D341Med (cell line): ENCODE measurements around the gene TEAD1.

Experiments used
- DNase-seq: peaks from one replicate; pipeline ENCODE4 v3.0.0; 2012; ENCODE audit warnings: low spot score

TEAD1 gene

DNA sequence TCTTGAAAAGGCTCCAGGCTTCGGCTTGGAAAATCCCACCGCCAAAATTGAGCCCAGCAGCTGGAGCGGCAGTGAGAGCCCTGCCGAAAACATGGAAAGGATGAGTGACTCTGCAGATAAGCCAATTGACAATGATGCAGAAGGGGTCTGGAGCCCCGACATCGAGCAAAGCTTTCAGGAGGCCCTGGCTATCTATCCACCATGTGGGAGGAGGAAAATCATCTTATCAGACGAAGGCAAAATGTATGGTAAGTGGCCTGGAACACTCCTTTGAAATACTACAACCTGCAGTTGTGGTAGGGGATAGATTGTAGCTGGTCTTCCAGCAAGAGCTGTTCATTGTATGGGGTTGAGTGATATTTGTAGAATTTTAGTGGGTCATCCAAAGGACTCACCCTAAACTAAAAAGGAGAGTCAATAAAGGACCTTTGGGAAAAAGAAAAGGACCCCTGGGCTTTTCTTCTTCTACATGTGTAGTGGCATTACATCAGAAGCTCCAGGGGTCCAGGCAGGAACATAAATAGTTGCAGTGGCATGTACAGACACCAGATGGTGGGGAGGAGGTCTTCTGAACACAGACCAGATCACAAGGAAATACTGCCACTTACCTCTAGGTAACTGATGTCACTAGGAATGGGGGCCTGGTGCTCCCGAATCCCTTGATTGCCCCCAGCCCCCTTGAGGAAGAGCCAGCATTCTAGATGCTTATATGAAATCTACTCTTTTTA lies 90.1 kb downstream of the TEAD1 start:
- DNase-seq, result no peak

DNA sequence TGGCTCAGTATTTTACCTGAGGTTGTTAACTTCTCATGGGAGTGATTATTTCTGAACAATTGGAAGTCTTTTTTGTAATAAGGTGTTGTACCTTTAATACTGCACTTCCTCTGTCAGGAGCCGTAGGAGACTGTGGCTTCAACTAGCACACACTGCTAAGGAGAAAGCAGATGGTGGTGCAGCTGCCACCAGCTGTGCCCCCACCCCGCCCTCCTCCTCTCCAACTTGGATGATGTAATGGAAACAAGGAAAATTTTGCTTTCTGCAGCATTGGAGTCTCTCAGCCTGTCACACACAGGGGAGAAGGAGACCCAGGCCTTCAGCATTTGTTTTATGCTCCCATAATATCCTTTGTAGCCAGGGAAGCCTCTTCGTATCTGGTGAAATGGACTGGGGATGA lies 91.2 kb downstream of the TEAD1 start:
- peak; percentile 80 for DNase-seq

DNA sequence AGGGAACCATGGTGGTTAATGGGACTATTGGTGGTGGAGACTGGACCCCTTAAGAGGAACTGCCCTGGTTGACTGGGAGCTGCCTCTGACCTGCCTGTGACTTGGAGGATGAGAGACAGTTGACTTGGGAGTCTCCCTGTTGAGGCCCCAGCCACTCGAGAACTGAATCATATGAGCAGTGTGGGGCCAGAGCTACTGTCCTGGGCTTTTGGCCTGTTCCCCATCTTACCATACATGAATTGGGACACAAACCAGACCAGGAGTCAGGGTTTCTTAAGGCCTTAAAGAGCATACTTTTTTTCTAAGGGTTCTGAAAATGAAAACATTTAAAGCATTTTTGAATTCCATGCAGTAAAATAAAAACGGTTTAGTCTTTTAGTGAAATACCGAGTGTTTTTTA lies 92.8 kb downstream of the TEAD1 start:
- no peak for DNase-seq

DNA sequence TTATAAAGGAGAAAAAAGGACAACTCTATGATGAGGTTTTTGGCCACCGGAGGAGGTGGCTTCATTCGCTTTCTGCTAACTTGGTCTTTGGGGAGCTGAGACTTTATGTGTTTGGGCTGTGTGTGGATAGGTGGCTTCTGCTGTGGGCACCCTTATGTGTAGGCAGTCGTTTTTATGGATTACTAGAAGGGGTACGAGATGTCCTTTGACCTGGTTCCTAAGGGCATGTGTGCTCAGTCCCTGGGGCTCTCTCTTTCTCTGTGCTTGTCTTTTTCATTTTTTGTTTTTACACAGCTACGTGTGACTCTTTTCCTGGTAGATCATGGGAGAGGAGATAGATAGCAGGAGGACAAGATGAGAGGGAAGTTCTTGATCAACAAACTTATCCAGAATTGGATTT lies 93.4 kb downstream of the TEAD1 start:
- DNase-seq, result no peak

DNA sequence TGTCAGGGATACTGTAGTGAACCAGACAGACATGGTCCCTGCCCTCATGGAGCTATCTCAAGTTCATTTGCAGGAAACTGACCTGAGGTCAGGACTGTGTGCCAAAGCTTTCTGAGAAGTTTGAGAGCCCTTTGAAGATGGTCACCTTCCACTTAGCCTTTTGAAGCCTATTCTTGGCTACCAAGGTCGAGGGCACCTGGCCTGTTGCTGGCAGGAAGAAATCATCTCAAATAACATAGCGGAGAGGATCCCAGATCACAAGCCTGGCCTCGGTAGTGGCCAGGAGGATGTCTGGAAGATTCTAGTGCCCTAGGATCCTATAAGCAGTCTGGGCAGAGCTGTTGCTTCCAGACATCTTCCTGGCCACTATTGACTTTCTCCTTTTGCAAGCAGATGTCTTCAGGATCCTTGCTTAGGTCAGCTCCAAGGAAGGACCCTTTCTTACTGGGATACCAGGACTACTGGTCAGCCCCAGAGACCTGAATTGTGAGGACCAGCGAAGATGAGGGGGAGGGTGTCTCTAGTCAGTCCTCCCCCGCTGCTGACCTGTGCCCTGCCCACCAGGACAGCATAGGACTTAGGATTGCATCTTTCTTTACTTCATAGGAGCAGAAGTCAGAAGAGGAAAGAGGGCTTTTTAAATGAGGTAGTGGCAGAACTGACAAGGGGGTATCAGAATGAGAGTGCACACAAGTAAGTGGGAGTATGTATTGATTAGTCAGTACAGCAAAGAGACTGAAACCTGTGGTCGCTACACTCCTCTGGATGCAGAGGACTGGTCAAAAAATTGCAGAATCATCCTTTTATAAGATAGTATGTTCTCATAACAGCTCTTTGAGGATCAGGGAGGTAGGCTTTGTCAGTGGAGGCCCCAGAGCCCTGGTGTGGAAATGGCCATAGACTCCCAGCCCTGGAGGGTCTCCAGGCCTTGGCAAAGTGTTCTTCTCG lies 94.8 kb downstream of the TEAD1 start:
- DNase-seq, result no peak

DNA sequence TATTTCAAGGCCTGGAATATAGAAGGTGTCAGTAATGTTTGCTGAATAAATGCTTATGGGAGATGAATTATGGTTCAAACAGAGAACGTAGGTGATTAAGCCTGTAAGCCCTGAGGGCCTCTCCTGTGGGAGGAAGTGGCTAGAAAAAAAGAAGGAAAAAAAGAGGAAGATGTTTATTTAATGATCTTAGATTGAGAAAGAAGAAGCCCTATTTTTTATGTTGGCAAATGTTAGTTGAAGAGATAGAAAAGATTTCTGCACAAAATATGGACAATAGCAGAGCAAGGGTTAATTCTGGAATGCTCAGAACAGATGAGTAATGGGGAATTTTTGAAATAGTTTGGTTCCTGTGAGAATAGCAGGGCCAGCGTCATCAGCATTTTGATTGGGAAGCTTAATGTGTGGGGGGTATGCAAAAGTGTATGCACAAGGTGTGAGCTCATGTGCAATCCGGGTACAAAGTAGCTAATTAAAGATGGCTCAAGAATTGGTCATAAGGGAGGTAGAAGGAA lies 95.7 kb downstream of the TEAD1 start:
- DNase-seq, result no peak

DNA sequence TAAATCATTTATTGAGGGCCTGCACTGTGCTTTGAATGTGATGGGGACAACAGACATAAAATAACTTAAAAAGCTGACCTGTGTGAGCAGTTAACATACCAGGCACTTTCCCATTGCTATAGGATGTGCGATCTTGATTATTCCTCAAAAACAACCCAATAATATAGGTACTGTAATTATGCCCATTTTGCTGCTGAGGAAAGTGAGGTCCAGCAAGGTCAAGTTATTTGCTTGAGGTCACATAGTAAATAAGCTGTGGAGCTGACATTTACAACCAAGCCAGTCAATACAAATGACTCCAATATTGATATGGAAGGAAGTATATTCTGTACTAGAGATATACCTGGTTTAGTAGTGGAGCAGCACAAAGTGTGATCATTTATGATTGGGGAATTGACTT lies 96.2 kb downstream of the TEAD1 start:
- no peak for DNase-seq

DNA sequence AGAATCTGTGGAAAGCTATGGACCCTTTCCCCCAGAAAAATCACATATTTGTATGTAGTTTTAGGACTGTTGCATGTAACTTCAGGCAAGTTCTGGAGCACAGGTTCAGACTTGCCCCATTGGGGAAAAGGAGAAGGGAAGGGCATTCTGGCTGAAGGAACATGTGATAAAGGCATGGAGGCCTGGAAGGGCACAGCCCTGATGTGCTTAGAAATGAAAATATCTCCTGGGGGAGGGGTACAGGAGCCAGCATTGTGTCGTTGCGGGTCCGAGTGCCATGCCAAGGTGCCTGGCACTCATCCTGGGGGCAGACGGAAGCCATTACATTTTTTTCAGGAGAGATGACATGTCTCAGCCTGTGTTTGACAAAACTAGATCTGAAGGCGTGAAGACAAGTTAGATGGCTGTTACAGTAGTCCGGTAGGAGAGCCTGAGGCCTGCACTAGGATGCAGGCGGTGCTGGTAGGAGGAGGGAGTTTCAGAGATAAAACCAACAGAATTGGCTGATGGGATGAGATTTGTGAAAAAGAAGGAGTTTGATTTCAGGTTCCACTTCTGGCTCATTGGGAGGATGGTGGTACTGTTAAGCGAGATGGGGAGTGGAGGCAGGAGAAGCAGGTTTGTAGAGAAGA lies 96.9 kb downstream of the TEAD1 start:
- DNase-seq, result no peak

DNA sequence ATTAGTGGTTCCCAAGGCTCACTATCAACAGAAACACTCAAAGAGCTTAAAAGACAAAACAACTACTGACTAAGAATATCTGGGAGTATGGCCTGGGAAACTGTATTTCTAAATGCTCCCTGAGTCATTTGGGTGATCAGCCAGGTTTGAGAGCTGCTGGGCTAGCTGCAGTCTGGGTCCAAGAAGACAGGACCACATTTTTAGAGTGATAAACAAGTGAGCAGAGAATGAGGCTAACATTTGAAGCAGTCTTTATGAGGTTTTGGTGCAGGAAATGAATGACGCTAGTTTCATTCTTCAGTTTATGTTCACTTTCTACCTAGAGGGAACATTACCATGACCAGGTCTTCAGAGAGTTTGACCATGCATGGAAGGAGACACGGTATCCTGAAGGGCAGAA lies 97.7 kb downstream of the TEAD1 start:
- no peak for DNase-seq

DNA sequence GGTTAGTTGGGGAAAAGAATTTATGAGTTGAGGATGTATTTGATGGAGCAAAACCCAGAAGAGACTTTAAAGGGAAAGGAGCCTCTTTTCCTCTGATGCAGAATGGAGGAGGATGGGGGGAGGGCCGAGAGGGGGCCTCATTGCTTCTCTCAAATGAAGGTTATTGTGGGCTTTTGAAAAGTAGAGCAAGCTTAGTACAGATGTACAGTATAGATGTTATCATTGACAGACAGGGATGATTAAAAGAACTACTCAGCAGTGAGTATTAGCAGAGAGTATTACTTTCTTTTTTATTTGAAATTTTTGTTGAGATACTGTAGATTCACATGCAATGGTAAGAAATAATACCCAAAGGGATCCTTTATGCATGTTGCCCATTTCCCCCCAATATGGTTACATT lies 98.1 kb downstream of the TEAD1 start:
- DNase-seq, result no peak

DNA sequence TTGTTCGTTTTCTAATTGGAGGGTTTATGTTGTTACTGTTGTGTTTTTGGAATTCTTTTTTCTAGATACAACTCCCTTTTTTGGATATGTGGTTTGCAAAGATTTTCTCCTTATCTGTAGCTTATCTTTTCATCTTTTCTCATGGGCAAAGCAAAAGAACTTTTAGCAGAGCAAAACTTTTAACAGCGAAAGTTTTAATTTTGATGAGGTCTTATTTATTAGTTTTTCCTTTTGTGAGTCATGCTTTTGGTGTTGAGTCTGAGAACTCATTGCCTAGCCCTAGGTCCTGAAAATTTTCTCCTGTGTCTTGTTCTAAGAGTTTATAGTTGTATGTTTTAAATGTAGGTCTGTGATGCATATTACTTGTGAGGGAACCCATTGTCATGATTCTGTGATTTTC lies 99.4 kb downstream of the TEAD1 start:
- DNase-seq, result no peak

DNA sequence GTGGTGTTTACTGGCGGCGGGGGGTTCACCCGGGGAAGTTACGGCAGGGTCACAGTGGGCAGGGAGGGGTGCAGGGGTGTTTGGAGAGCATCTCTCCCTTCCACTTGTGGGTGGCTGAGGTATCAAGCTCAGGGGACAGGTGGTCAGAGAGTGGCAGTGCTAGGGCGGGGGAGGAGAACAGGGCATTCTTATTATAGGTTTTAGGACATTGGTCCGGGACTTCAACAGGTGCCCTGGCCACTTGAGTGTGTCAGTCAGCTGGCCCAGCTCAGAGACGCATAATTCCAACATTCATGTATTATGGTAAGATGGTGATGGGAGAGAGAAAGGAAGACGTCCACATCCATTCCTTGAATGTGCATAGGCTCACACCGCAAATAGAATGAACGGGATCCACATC lies 101.7 kb downstream of the TEAD1 start:
- no peak for DNase-seq

DNA sequence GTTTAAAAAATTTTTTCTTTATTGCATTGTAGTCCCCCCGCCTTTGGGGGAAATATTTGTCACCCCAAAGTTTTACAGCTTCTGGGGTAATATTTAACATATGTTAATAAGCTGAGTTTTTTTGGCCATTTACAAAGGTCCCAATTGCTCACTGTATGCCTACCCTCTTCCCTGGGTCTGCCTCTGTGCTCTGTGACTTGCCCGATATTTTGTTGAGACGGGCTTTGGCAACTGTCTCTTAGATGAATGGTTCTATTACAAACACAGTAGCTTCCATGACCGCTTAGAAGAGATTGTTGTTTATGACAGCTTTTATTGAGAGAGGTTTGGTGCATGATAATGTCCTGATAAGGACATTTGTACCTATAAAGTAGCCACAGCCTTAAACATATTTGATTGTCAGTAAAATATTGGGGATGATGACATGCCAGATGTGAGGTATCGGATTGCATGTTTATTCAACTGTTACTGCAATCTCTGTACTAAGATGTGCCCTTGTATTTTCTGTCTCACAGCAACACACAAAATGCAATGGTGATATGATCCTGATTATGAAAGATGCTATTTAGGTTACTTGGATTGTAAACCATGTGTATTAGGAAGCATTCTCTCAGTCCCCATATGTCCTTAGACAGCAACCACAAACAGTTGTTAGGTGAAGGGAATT lies 103.1 kb downstream of the TEAD1 start:
- no peak for DNase-seq

DNA sequence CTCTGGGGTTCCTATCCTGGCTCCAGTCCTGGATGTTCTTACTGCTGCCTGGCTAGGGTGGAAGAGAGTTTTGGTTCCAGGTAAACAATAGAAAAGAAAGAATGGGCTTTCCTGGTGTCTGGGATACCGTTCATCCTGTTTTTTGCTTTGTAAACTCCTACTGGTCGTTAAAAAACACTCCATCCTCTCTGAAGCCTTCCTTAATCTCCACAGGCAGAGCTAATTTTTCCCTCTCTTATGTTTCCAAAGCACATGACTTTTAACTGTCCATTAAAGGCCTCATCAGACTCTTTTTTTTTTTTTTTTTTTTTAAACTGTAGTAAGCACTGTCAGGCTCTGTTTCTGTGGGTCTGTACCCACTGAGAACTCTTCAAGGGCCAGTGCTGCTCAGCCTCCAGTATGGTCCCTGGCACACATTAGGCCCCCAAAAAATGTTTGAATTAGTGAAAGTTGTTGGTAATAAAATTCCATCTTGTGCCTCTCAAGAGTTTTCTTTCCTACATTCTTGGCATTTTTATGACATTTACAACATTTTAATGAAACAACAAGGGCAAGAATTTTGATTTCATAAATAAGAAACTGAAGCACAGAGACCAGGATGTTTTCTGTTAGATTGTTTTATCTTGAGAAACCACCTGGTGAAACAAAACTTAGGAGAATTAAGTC lies 104.2 kb downstream of the TEAD1 start:
- DNase-seq, result no peak

DNA sequence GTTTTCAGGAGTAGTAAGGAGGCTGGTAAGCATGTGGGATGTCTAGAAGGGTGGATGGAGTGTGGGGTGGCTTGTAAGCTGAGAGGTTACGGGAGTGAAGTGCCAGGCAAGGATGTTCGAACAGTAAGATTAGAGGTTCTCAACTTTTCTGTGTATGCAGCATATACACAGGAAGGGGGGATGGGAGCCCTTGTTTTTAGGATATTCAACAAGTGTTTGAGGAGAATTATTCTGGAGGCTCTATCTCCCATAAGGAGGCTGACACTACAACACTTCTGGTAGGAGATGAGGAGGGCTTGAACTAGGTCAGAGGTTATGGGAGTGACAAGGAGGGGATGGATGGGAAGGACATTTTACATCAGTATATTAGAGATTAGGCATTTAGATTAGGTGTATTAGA lies 109.5 kb downstream of the TEAD1 start:
- no peak for DNase-seq

DNA sequence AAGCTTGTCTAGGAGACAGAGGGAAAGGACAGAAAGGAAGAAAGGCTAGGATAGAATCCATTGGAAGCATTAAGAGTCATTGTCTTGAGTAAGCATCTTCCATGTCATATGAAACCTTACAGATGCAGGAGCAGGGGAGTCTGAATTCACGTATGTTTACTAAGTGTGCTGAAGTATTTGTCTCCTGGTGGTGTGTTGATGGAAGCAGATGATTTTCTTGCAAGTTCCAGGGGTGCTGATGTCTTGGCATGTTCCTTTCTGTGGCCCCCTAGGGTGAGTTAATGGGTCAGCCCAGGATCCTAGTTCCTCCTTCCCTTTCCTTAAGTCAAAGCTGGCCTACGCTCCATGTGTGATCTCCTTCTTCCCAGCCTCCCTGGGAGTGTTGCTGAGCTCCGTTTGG lies 110.2 kb downstream of the TEAD1 start:
- no peak for DNase-seq

DNA sequence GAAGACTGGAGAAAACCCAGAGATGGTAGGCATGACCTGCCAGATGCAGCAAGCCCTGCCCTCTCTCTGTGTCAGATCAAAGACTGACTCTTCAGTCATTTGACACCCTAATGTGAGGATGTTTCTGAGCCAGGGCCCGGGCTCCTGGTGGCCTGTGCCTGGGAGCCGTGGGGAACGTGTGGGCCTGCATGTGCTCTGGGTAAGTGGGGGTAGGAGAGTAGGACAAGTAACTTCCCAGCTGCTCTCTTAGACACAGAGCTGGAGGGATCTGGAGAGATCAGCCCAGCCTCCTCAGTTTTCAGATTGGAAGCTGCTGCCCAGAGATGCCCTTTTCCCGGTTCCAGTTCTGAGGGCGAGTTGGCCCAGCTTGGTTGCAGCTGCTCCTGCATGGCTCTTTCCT lies 110.8 kb downstream of the TEAD1 start:
- no peak for DNase-seq

DNA sequence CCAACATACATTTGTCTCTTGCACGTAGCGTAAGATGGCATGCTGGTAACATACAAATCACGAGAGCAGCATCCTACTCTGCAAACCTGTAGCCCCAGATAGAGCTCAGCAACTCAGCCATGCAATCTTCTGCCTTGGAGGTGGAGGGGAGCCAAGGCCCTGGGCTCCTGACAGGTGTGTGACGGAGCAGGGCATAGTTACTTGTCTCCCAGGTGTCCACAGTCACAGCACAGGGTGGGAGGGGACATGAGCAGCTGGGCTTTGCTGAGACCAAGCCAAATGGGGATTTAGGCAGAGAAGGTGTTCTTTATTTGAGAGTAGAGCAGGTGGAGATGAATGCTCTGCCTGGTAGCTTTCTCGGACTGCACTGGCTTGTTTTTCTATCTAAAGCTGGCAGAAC lies 111.7 kb downstream of the TEAD1 start:
- no peak for DNase-seq

DNA sequence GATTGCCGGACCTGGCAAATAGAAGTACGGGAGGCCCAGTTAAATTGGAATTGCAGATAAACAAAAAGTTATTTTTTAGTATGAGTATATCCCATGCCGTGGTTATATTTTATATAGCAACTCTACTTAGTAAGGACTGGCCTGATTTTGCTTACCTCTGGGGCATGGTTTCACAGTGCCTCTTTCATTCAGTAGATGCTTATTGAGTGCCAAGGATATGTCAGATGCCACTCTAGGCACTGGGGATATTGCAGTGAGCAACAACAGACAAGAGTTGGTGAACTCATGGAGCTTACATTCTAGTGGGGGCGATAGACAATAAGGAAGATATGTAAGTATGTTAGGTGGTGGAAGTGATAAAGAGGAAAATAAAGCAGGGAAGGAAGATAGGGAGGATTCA lies 112.2 kb downstream of the TEAD1 start:
- DNase-seq, result no peak

DNA sequence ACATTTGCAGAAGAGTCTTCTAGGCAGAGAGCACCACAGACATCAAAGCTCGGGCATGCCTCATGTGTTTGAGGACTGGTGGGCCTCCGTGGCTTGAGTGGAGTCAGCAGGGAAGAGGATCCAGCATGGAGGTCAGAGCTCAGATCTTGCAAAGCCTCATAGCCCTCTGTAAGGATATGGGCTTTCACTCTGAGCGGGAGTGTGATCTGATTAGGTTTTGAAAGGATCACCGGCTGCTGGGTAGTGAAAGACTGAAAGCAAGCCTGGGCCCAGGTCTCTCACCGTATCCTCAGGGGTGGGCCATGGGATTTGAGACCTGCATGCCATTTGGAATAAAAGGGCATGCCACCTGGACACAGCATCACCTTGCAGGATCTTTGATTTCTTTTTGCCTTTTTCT lies 112.7 kb downstream of the TEAD1 start:
- no peak for DNase-seq

DNA sequence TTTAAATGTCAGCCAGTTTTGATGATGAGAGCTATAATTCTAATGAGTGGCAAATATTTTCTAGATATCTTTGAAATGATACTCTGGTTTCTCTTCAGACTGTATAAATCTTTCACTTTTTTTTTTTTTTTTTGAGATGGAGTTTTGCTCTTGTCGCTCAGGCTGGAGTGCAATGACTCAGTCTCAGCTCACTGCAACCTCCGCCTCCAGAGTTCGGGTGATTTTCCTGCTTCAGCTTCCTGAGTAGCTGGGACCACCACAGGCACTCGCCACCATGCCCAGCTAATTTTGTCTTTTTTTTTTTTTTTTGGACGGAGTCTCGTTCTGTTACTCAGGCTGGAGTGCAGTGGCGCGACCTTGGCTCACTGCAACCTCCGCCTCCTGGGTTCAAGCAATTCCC lies 113.6 kb downstream of the TEAD1 start:
- DNase-seq, result no peak

DNA sequence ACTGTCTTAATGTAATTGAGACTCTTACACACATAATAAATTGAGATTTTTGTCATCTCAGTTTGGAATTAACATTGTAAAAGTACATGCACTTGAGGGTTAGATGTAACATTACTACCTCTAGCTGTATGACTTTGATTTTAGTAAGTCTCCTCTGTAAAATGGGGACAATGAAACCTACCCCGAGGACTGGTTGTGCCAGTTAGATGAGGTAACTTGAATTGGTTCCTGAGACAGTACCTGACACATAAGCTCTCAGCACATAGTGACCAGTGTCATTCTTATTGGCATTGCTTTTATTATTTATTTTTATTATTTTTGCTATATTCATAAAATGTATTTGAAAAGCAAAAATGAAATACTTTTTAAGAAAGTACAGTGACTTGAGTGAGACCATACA lies 114.8 kb downstream of the TEAD1 start:
- DNase-seq, result no peak
